SK-N-SH treated with all-trans-retinoic acid at 6 μM for 48 hours (cell line): ENCODE data around the gene TMC5.
A peak's percentile ranks its signal among the peaks of the same experiment; 100 is the strongest.

Experiments
- ATAC-seq: fragments of 200-7000 bp; cut with Tn5 transposase; 3 replicates; pipeline ENCODE4 v1.9.1; 2020; ENCODE audit warnings: mild to moderate bottlenecking, moderate library complexity
- ARNTL ChIP-seq: fragments of 450-650 bp; formaldehyde crosslinking; IDR thresholded peaks from 2 replicates; pipeline ENCODE4 v1.5.0; 2020; ENCODE audit warnings: low read depth, mild to moderate bottlenecking, moderate library complexity, borderline replicate concordance
- BACH2 ChIP-seq: fragments of 250-450 bp; sonication (Bioruptor Pico); IDR thresholded peaks from 2 replicates; pipeline ENCODE4 v1.9.0; 2021; ENCODE audit warnings: mild to moderate bottlenecking, borderline replicate concordance
- CSDC2 ChIP-seq: fragments of 250-450 bp; sonication (Bioruptor Pico); IDR thresholded peaks from 2 replicates; pipeline ENCODE4 v1.5.0; 2020; ENCODE audit warnings: mild to moderate bottlenecking, moderate library complexity
- ESRRG ChIP-seq: fragments of 250-450 bp; sonication (Bioruptor Pico); IDR thresholded peaks from 2 replicates; pipeline ENCODE4 v1.6.1; 2021; ENCODE audit warnings: mild to moderate bottlenecking
- GLIS3 ChIP-seq: fragments of 250-450 bp; sonication (Bioruptor Pico); IDR thresholded peaks from 2 replicates; pipeline ENCODE4 v1.5.0; 2020; ENCODE audit warnings: mild to moderate bottlenecking, moderate library complexity
- ISL1 ChIP-seq: fragments of 250-450 bp; sonication (Bioruptor Pico); IDR thresholded peaks from 2 replicates; pipeline ENCODE4 v2.1.2; 2022; ENCODE audit warnings: mild to moderate bottlenecking, moderate library complexity
- OSR1 ChIP-seq: fragments of 250-450 bp; sonication (Bioruptor Pico); IDR thresholded peaks from 2 replicates; pipeline ENCODE4 v1.8.0; 2022; ENCODE audit warnings: moderate library complexity, mild to moderate bottlenecking, inconsistent platforms
- PPARA ChIP-seq: fragments of 250-450 bp; sonication (Bioruptor Pico); IDR thresholded peaks from 2 replicates; pipeline ENCODE4 v1.5.0; 2020; ENCODE audit warnings: mild to moderate bottlenecking, borderline replicate concordance
- RARB ChIP-seq: fragments of 250-450 bp; sonication (Bioruptor Pico); IDR thresholded peaks from 2 replicates; pipeline ENCODE4 v1.8.0; 2021; ENCODE audit warnings: mild to moderate bottlenecking, moderate library complexity
- SNAI2 ChIP-seq: fragments of 250-450 bp; sonication (Bioruptor Pico); IDR thresholded peaks from 2 replicates; pipeline ENCODE4 v1.5.0; 2020; ENCODE audit warnings: mild to moderate bottlenecking, moderate library complexity
- TCF4 ChIP-seq: fragments of 250-450 bp; sonication (Bioruptor Pico); IDR thresholded peaks from 2 replicates; pipeline ENCODE4 v1.8.0; 2021; ENCODE audit warnings: mild to moderate bottlenecking, moderate library complexity, borderline replicate concordance
- TOX ChIP-seq: fragments of 250-450 bp; sonication (Bioruptor Pico); IDR thresholded peaks from 2 replicates; pipeline ENCODE4 v1.8.0; 2021; ENCODE audit warnings: mild to moderate bottlenecking, moderate library complexity, borderline replicate concordance
- ZC3H10 ChIP-seq: fragments of 250-450 bp; sonication (Bioruptor Pico); IDR thresholded peaks from 2 replicates; pipeline ENCODE4 v1.5.1; 2021; ENCODE audit warnings: mild to moderate bottlenecking, moderate library complexity
- ZFP3 ChIP-seq: fragments of 250-450 bp; sonication (Bioruptor Pico); IDR thresholded peaks from 2 replicates; pipeline ENCODE4 v1.5.0; 2020; ENCODE audit warnings: mild to moderate bottlenecking, moderate library complexity
- ZFP30 ChIP-seq: fragments of 450-650 bp; formaldehyde crosslinking; IDR thresholded peaks from 2 replicates; pipeline ENCODE4 v1.5.0; 2022; ENCODE audit warnings: mild to moderate bottlenecking, moderate library complexity
- ZNF565 ChIP-seq: fragments of 450-650 bp; formaldehyde crosslinking; conservative IDR thresholded peaks from 2 replicates; pipeline ENCODE4 v1.5.0; 2020; ENCODE audit warnings: low read depth, mild to moderate bottlenecking, moderate library complexity
- ZNF70 ChIP-seq: fragments of 450-650 bp; formaldehyde crosslinking; IDR thresholded peaks from 2 replicates; pipeline ENCODE4 v1.5.0; 2020; ENCODE audit warnings: mild to moderate bottlenecking, moderate library complexity
- ZNF8 ChIP-seq: fragments of 450-650 bp; formaldehyde crosslinking; IDR thresholded peaks from 2 replicates; pipeline ENCODE4 v1.5.0; 2020; ENCODE audit warnings: mild to moderate bottlenecking, moderate library complexity
- TF ChIP-seq, protein P1 (sequence below): fragments of 250-450 bp; sonication (Bioruptor Pico); IDR thresholded peaks from 2 replicates; pipeline ENCODE4 v1.8.0; 2021; ENCODE audit warnings: low read depth, mild to moderate bottlenecking, moderate library complexity, borderline replicate concordance
- TF ChIP-seq, protein P2 (sequence below): fragments of 250-450 bp; sonication (Bioruptor Pico); IDR thresholded peaks from 2 replicates; pipeline ENCODE4 v1.5.1; 2021; ENCODE audit warnings: mild to moderate bottlenecking, moderate library complexity
- TF ChIP-seq, protein P3 (sequence below): fragments of 250-450 bp; sonication (Bioruptor Pico); IDR thresholded peaks from 2 replicates; pipeline ENCODE4 v1.5.0; 2020; ENCODE audit warnings: mild to moderate bottlenecking, moderate library complexity
- TF ChIP-seq, protein P4 (sequence below): fragments of 250-450 bp; sonication (Bioruptor Pico); IDR thresholded peaks from 2 replicates; pipeline ENCODE4 v1.8.0; 2020; ENCODE audit warnings: mild to moderate bottlenecking, moderate library complexity, borderline replicate concordance

TMC5 gene

DNA sequence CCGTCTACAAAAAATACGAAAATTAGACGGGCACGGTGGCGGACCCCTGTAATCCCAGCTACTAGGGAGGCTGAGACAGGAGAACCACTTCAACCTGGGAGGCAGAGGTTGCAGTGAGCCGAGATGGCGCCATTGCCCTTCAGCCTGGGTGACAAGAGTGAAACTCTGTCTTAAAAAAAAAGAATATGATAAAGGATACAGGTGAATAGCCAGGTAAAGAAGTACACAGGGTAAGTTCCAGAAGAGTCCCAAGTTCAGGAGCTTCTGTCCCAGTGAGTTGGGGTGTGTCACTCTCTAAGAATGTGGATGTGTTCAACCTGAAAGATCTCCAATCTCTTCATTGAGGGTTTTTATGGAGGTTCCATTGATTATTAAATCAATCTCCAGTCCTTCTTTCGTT, 6.8 kb downstream of the TMC5 start:
- ATAC-seq, result no peak
- TF ChIP-seq, protein P1, sequence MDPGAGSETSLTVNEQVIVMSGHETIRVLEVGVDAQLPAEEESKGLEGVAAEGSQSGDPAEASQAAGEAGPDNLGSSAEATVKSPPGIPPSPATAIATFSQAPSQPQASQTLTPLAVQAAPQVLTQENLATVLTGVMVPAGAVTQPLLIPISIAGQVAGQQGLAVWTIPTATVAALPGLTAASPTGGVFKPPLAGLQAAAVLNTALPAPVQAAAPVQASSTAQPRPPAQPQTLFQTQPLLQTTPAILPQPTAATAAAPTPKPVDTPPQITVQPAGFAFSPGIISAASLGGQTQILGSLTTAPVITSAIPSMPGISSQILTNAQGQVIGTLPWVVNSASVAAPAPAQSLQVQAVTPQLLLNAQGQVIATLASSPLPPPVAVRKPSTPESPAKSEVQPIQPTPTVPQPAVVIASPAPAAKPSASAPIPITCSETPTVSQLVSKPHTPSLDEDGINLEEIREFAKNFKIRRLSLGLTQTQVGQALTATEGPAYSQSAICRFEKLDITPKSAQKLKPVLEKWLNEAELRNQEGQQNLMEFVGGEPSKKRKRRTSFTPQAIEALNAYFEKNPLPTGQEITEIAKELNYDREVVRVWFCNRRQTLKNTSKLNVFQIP (CRISPR knock-in tag), result no peak
- TF ChIP-seq ARNTL (no peak), ZNF565 (CRISPR knock-in tag) (no peak)

DNA sequence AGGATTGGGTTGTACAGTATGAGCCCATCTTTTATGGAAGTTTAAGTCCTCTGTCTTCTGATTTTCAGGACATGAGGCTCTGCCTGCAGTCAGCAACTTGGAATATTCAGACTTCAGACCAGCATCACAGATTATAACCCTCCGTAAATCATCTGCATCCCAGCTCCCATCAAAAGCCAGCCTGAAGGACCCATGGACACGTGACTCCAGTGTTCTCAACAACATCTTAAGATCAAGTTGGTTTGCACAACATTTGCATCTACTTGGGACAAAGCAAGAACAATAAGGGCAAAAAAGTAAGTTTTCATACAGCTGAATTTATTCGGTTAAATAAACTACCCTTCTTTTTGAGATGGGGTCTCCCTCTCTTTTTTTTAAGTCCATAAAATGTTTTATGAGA, 12.7 kb downstream of the TMC5 start:
- TF ChIP-seq CSDC2 (CRISPR knock-in tag) (no peak), ZNF8 (CRISPR knock-in tag) (no peak), GLIS3 (CRISPR knock-in tag) (no peak), ZNF565 (CRISPR knock-in tag) (no peak), ARNTL (no peak), TCF4 (CRISPR knock-in tag) (no peak), ZFP3 (CRISPR knock-in tag) (no peak), ZNF70 (CRISPR knock-in tag) (no peak), ISL1 (CRISPR knock-in tag) (no peak), ZFP30 (no peak), SNAI2 (no peak)
- TF ChIP-seq, protein P2, sequence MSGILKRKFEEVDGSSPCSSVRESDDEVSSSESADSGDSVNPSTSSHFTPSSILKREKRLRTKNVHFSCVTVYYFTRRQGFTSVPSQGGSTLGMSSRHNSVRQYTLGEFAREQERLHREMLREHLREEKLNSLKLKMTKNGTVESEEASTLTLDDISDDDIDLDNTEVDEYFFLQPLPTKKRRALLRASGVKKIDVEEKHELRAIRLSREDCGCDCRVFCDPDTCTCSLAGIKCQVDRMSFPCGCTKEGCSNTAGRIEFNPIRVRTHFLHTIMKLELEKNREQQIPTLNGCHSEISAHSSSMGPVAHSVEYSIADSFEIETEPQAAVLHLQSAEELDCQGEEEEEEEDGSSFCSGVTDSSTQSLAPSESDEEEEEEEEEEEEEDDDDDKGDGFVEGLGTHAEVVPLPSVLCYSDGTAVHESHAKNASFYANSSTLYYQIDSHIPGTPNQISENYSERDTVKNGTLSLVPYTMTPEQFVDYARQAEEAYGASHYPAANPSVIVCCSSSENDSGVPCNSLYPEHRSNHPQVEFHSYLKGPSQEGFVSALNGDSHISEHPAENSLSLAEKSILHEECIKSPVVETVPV (CRISPR knock-in tag), result no peak
- TF ChIP-seq, protein P3, sequence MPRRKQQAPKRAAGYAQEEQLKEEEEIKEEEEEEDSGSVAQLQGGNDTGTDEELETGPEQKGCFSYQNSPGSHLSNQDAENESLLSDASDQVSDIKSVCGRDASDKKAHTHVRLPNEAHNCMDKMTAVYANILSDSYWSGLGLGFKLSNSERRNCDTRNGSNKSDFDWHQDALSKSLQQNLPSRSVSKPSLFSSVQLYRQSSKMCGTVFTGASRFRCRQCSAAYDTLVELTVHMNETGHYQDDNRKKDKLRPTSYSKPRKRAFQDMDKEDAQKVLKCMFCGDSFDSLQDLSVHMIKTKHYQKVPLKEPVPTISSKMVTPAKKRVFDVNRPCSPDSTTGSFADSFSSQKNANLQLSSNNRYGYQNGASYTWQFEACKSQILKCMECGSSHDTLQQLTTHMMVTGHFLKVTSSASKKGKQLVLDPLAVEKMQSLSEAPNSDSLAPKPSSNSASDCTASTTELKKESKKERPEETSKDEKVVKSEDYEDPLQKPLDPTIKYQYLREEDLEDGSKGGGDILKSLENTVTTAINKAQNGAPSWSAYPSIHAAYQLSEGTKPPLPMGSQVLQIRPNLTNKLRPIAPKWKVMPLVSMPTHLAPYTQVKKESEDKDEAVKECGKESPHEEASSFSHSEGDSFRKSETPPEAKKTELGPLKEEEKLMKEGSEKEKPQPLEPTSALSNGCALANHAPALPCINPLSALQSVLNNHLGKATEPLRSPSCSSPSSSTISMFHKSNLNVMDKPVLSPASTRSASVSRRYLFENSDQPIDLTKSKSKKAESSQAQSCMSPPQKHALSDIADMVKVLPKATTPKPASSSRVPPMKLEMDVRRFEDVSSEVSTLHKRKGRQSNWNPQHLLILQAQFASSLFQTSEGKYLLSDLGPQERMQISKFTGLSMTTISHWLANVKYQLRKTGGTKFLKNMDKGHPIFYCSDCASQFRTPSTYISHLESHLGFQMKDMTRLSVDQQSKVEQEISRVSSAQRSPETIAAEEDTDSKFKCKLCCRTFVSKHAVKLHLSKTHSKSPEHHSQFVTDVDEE (CRISPR knock-in tag), result no peak
- no peak for ATAC-seq

DNA sequence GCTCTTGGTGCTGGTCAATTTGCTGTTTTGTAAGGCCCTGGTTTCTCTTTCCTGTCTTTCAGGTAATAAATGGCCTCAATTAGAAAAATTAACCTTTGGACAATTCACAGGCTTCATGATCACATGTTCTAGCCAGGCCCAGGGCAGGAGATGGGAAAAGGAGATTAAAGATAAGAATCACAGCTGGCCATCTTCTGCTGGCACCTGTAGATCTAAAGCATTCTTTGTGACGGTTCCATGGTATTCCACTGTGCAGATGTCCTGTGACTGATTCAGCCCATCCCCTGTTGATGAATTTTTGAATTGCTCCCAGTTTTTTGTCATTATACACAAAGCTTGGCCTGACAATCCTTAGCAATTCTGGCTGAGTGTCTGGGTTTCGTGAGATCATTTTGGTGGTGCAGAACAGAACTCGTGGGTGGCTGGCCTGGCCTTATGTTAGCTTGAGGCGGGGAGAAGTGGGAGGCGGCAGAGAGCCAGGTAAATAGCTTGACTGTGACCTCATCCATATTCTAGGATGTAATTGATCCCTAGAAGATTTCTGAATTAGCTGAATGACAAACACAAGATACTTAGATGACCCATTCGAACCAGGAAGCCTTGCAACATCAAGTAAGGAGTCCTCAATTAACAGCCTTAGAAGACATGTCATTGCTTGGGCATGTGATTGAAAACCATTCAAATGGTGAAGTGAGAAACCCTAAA, 14.1 kb downstream of the TMC5 start:
- TF ChIP-seq OSR1 (CRISPR knock-in tag), result no peak
- no peak for TF ChIP-seq SNAI2
- TF ChIP-seq ZC3H10 (CRISPR knock-in tag), result no peak
- TF ChIP-seq, protein P3 (CRISPR knock-in tag), result 0 out of 2 replicates have a peak, but pooled peaks have one; percentile 16
- no peak for ATAC-seq

DNA sequence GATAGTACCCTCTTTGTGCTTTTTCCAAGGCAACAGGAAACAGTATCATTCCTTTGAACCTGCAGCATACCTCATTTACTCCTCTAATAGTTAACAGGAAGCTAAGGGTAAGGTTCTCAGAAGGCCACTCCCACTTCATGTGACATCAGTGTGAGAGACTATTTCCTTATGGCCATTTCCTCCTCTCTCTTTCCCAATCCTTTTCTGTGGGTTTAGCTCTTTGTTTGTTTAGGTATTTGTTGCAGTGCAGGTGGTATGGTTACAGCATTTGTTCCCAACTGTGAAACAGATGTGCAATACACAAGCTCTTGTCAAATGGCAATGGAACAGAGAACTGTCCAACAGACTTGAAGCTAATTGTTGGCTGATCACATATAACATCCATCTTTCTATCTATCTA, 14.7 kb downstream of the TMC5 start:
- TF ChIP-seq RARB (CRISPR knock-in tag), result no peak
- TF ChIP-seq, protein P4, sequence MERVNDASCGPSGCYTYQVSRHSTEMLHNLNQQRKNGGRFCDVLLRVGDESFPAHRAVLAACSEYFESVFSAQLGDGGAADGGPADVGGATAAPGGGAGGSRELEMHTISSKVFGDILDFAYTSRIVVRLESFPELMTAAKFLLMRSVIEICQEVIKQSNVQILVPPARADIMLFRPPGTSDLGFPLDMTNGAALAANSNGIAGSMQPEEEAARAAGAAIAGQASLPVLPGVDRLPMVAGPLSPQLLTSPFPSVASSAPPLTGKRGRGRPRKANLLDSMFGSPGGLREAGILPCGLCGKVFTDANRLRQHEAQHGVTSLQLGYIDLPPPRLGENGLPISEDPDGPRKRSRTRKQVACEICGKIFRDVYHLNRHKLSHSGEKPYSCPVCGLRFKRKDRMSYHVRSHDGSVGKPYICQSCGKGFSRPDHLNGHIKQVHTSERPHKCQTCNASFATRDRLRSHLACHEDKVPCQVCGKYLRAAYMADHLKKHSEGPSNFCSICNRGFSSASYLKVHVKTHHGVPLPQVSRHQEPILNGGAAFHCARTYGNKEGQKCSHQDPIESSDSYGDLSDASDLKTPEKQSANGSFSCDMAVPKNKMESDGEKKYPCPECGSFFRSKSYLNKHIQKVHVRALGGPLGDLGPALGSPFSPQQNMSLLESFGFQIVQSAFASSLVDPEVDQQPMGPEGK (CRISPR knock-in tag), result no peak
- no peak for TF ChIP-seq ZC3H10 (CRISPR knock-in tag)
- TF ChIP-seq ARNTL, result no peak
- no peak for TF ChIP-seq ESRRG
- TF ChIP-seq TOX (CRISPR knock-in tag), result no peak
- TF ChIP-seq ISL1 (CRISPR knock-in tag), result no peak
- no peak for TF ChIP-seq SNAI2
- no peak for TF ChIP-seq ZFP3 (CRISPR knock-in tag)
- TF ChIP-seq ZNF70 (CRISPR knock-in tag), result no peak
- TF ChIP-seq GLIS3 (CRISPR knock-in tag), result no peak
- TF ChIP-seq PPARA (CRISPR knock-in tag), result no peak
- TF ChIP-seq BACH2 (CRISPR knock-in tag), result no peak
- TF ChIP-seq, protein P2 (CRISPR knock-in tag), result no peak
- no peak for TF ChIP-seq CSDC2 (CRISPR knock-in tag)
- TF ChIP-seq ZNF565 (CRISPR knock-in tag), result no peak
- TF ChIP-seq TCF4 (CRISPR knock-in tag), result no peak
- TF ChIP-seq ZFP30, result no peak
- ATAC-seq, result no peak
